Measurements from ENCODE around the gene ATP5PD.

ATP5PD gene

DNA sequence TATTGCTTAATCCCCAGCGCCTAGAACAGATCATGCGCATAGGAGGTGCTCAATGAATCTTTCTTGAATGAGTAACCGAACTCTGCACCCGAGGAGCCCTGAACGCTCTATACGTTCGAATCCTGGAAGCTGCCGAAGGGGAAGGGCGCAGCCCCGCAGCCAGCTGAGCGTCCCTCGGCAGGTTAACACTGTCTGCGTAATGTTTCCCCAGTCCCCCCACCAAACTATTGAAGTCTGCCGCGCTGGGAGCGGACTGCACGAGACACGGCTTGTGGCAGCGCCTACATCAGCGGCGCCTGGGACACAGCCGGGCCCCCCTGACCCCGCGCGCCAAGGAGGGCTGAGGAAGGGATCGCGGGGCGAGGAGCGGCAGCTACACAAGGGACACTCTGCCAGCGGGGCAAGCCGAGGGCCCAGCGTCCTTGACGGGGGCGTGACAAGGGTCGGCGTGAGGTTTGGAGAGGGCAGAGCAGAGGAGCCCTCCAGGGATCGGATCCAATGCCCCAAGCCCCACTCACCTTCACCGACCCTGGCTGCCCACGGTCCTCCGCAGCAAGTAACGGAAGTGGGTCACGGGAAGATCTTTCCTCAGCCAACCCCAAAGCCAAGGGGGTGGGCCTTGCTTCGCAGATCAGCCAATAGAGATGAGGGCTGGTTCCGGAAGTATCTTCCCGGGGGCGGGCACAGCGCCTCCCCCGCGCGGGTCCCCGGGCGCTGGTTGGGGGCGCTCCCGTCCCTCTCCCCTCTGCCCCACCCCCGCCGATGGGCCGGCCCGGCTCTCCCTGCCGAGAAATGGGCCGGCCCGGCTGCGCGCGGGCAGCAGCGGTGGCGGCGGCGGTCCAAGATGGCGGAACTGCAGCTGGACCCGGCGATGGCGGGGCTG lies at the start of gene ATP5PD, which contains the start of gene KCTD2:
Gene ATP5PD, minus strand, starts transcription at position 563 of the 883 bp plus-strand sequence. CDS start 4,319 bp downstream, outside the sequence.
Gene KCTD2, plus strand, starts transcription at position 819 of the 883 bp plus-strand sequence. Its CDS starts 26 bp downstream, at position 845.
- TF ChIP-seq, protein P1, sequence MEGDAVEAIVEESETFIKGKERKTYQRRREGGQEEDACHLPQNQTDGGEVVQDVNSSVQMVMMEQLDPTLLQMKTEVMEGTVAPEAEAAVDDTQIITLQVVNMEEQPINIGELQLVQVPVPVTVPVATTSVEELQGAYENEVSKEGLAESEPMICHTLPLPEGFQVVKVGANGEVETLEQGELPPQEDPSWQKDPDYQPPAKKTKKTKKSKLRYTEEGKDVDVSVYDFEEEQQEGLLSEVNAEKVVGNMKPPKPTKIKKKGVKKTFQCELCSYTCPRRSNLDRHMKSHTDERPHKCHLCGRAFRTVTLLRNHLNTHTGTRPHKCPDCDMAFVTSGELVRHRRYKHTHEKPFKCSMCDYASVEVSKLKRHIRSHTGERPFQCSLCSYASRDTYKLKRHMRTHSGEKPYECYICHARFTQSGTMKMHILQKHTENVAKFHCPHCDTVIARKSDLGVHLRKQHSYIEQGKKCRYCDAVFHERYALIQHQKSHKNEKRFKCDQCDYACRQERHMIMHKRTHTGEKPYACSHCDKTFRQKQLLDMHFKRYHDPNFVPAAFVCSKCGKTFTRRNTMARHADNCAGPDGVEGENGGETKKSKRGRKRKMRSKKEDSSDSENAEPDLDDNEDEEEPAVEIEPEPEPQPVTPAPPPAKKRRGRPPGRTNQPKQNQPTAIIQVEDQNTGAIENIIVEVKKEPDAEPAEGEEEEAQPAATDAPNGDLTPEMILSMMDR (IDR thresholded peaks at IDR 0.05; ENCODE audit: extremely low read depth, insufficient read depth, missing control alignments), result no peak
- in situ Hi-C loops (cut with MboI; ENCODE audit: low pct_unique_long_range_greater_than_20kb, low sequenced_read_pairs, unreplicated experiment), result no loop called here
- peak; percentile 99 for DNase-seq (ENCODE audit: low spot score)

DNA sequence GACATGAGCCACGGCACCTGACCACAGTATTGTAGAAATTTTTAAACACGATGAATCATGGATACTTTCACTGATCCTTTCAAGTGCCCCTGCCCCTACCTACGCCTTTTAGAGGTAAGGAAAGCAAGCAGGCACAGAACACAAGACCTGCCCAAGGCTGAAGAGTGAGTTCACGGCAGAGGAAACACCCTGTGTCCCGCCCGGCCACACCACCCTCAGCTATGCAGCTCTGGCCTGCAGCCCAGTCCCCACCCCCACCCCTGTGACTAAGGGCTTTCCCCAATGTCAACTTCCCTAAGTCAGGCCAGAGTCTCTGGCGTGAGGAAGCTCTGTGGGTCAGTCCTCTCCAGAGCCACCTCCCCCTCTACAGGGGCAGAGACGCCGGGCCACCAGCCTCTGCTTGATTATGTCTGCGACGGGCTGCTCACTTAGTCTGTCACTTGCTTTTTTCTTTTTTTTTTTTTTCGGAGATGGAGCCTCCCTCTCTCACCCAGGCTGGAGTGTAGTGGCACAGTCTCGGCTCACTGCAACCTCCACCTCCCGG lies 49.4 kb upstream of the ATP5PD start:
- DNase-seq (ENCODE audit: low spot score), result no peak
- in situ Hi-C loops (cut with MboI; ENCODE audit: low pct_unique_long_range_greater_than_20kb, low sequenced_read_pairs, unreplicated experiment), result no loop called here
- TF ChIP-seq, protein P1 (IDR thresholded peaks at IDR 0.05; ENCODE audit: extremely low read depth, insufficient read depth, missing control alignments), result no peak

DNA sequence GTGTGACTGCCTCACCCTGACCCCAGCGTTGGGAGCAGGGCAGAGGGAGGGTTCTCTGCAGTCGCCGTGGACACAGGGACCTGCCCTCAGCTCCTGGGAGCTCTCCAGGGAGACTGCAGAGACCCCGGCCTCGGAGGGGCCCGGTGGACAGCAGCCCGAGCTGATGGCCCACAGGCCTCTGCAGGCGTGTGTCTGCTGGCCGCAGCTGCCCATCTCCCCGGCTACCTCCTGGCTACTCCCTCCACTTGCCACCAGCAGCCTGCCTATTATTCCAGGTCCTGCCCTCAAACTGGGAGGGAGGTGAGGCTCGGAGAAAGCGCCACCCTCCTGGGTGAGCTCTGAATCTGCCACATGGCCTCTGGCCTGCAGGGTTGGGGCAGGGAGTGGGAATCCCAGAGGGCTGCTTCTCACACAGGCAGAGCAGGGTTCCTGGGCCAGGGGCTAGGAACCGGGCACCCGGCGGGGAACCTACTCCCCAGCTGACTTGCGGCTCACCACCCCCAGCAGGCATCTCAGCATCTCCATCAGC lies 48.2 kb upstream of the ATP5PD start:
- DNase-seq (ENCODE audit: low spot score), result no peak
- TF ChIP-seq, protein P1 (IDR thresholded peaks at IDR 0.05; ENCODE audit: extremely low read depth, insufficient read depth, missing control alignments), result no peak
- in situ Hi-C loops (cut with MboI; ENCODE audit: low pct_unique_long_range_greater_than_20kb, low sequenced_read_pairs, unreplicated experiment), result no loop called here

DNA sequence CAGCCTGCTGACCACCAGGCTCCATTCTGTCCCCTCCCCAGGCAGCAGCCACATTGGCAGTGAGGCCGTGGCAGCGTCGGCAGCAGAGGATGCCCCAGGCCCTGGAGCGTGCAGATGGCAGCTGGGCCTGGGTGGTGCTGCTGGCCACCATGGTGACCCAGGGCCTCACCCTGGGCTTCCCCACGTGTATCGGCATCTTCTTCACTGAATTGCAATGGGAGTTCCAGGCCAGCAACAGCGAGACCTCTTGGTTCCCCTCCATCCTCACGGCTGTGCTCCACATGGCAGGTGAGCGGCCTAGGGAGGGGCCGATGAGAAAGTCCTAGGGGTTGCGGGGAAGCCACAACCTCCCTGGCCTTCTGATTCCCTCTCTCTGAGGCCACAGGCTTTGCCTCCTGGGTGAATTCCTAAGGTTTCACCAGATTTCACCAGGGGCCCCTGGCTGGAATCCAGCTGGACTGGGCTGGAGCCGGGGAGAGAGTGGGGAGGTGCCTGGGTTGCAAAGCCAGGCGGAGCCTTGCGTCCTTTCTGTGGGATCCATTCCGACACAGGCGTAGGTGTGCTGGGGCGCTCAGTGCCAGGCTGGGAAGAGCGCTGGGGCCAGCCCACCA lies 46.9 kb upstream of the ATP5PD start:
- TF ChIP-seq, protein P1 (IDR thresholded peaks at IDR 0.05; ENCODE audit: extremely low read depth, insufficient read depth, missing control alignments), result no peak
- in situ Hi-C loops (cut with MboI; ENCODE audit: low pct_unique_long_range_greater_than_20kb, low sequenced_read_pairs, unreplicated experiment), result no loop called here
- no peak for DNase-seq (ENCODE audit: low spot score)

DNA sequence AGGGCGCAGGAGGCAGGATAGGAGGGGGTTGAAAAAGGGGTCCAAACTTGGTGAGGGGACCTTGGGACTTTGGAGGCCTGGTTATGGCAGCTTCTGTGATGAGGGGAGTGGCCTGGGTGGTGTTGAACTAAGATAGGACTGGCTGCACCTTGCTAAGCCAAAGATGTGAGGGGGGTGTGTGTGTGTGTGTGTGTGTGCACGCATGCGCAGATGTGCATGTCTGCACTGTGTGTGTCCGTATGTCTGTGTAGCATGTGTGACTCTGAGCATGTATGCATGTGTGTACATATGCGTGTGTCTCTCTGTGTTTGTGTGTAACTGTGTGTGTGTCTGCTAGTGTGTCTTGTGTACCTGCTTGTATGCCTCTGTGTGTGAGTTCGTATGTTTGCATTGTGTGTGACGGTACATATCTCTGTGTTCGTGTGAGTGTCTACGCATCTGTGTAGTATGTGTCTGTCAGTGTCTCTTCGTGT lies 45.1 kb upstream of the ATP5PD start:
- TF ChIP-seq, protein P1 (IDR thresholded peaks at IDR 0.05; ENCODE audit: extremely low read depth, insufficient read depth, missing control alignments), result no peak
- no peak for DNase-seq (ENCODE audit: low spot score)
- in situ Hi-C loops (cut with MboI; ENCODE audit: low pct_unique_long_range_greater_than_20kb, low sequenced_read_pairs, unreplicated experiment), result no loop called here

All from GM13977 (cell line).